EL (cell line): ENCODE data around the gene MAU2.

Source experiments
- DNase-seq: peaks from one replicate; pipeline ENCODE4 v3.0.0-alpha.2; 2016

The MAU2 gene, protein sequence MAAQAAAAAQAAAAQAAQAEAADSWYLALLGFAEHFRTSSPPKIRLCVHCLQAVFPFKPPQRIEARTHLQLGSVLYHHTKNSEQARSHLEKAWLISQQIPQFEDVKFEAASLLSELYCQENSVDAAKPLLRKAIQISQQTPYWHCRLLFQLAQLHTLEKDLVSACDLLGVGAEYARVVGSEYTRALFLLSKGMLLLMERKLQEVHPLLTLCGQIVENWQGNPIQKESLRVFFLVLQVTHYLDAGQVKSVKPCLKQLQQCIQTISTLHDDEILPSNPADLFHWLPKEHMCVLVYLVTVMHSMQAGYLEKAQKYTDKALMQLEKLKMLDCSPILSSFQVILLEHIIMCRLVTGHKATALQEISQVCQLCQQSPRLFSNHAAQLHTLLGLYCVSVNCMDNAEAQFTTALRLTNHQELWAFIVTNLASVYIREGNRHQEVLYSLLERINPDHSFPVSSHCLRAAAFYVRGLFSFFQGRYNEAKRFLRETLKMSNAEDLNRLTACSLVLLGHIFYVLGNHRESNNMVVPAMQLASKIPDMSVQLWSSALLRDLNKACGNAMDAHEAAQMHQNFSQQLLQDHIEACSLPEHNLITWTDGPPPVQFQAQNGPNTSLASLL

DNA sequence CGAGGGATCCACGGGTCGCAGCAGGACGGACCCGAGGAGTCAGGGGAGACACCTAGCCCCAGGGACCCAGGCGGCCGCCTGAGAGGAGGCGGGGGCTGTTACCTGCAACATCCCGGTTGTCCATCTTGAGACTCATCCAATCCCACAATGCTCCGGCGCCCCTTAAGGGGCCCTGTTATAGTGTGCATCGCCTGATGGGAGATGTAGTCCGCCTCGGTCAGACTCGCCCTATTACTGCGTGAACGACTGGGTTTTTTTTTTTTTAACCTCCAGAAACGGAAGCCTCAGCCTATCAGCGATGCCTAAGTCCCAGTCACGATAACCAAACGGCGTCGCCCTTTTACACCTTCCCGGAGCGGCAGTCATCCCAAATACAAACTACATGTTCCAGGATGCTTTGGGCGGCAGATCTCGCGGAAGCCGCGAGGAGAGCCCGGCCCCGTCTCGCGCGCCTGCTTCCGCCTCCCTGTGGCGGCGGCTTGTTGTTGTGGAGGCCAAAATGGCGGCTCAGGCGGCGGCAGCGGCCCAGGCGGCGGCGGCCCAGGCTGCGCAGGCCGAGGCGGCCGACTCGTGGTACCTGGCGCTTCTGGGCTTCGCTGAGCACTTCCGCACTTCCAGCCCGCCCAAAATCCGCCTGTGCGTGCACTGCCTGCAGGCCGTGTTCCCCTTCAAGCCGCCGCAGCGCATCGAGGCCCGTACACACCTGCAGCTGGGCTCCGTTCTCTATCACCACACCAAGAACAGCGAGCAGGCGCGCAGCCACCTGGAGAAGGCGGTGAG is at the start of gene MAU2, which contains the start of gene SUGP1:
TSS of gene MAU2 (plus strand) at position 469 of the 780 bp plus-strand sequence. CDS start at position 500, 31 bp downstream.
TSS of gene SUGP1 (minus strand) at position 149 of the 780 bp plus-strand sequence. CDS start at position 136, 13 bp downstream.
- peak; percentile 90 for DNase-seq

DNA sequence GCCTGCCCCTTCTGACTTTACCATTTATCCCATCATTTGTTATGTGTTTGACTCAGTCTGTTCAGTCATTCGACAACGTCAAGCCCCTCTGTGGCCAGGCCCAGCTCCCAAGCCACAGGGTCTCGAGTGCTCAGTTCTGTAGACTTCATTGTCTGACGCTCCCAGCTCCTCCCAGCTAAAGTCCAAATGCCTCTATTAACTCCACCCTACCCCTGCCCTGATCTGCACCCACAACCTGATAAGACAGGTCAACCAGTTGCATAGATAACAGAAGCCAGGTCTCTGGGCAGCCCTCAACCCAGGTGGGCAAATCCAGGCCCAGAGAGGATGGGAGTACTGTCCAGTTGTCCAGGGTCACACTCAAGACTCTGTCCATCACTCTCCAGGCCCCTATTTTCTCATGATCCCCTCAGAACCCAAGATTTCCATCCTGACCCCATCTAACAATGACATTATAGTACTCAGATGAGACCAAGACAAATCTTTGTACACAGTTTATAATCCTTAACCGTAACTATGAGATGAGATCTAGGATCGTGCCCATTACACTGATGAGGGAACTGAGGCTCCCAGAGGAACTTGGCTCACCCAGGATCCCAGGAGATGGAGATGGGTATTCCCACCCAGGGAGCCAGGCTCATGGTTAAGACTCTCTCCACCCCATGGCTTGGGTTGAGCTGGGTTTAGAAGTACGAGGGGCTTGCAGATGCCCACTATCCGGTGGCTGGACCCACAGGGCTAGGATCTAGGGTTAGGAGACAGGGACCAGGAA is 48.6 kb upstream of the MAU2 start:
- DNase-seq = no peak

DNA sequence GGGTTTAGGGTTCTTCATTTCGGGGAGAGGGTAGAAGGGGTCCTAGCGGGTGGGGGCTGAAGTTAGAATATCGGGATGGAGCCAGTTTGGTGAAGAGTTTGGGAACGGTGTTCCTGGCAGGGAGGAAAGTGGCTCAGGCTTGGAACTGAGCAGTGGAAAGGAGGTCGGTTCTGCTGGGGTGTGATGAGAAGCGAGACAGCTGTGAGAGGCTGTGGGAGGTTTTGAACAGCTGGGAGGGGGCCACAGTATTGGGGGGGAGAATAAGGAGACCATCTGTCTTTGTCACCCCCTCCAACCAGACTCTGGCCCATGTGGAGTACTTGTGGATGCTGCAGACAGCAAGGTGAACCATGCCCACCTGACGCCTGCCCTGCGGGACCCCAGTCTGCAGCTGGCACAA is 46.5 kb upstream of the MAU2 start:
- no peak for DNase-seq

DNA sequence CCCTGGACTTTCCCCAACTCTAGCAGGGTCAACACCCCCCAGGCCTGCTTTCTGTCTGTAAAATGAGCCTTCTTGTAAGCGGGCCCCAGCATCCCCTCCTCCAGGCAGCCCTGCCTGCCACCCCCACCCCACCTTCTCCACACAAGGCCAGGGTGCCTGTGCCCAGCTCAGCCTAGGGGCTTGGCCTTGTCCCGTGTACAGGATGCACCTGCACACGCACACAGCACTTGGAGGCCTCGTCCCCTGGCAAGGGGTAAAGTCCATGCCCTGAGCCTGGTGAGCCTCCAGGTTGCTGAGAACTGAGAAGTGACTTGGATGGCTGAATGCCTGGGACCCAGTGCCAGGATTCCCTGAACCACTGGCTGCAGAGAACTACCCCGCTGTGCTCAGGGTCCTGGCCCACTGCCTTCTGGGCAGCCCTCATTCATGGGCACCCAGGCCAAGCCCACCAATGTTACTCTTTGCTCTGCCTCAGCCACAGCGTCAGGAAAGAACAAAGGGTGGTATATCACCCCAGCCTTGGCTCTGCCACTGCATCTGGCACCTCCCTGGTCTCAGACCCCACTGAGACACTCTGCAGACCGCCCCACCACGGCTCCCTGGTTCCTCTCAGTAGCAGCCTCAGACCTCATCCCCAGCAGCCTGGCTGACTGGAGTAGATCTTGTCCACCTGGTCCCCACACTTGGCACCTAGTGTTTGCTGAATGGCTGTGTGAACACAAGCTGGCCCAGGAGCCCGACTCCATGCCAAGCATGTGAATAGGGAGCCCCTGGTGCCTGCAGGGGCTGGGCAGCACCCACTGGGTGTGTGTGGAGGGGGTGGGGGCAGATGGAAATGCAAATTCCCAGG is 45.7 kb upstream of the MAU2 start:
- DNase-seq = no peak

DNA sequence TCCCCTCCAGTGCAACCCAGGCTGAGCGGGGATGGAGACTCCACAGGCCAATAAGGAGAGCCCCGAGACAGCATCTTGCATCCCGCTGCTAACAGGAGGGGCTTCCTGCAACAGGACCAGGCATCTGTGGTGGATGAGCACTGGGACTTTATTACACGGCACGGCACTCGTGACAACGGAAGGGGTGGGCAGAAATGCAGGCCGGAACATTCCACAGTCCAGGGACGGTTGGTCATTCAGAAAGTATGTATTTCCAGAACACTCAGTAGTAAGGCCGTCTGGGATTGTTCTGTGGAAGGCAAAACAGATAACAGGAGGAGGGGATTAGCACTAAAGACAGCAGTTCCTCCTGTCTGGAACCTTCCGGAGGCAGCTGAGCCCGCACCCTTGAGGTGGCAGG is 44.2 kb upstream of the MAU2 start:
- DNase-seq = peak; percentile 70

DNA sequence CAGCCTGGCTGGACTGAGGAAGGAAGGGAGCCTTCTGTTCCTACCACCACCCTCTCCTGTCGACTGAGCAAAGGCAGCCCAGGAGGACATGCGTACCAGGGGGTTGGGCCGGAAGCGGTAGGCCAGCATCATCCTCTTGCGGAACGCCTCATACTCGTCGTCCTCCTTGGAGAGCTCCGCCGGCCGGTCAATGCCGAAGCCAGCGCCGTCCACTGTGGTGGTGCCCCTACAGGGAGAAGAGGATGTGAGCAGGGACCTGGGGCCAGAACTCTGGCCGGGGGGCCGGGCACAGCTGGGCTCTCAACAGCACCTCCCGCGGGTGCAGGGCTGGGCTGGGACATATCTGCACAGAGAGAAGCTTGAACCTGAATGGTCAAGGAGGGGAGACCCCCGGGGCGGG is 43.8 kb upstream of the MAU2 start:
- no peak for DNase-seq

DNA sequence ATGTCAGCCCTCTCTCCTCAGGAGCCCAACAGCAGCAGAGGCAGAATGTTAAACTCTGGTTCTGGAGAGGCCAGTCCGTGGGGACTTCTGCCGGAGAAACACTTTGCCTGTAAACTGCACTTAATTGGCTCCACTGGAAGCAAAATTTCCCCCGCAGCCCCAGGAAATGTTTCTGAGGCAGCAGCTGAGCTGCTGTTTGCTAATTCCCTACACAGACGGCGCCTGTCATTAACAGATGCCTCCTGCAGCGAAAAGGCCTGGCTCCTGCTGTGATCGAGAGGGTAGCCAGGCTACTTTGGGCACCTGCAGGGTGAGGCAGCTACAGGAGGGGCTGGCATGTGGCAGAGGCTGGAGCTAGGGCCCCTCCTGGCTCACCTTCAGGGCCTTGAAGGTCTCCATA is 42.3 kb upstream of the MAU2 start:
- no peak for DNase-seq

DNA sequence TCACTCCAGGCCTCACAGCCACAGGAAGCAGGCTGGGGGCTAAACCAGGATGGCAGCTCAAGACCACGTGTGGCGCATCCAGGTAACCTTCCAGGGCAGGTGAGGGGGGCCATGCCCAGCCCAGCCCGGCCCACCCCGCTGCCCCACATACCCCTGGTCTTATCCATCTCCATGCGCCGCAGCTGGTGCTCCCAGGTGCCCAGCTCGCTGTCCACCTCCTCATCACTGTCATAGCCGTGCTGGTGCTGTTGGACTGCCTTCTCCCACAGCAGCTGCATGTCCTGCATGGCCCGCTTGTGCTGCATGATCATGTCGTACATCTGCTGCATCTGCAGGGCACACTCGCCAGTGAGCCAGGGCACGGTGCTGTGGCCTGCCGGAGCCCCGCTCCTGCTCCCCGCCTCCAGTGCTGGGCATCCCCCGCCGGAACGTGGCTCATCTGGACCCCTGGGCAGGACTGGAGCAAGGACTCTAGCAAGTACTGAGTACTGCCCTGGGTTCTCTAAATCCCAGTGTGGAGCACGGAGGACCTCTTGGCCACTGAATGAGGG is 41.5 kb upstream of the MAU2 start:
- no peak for DNase-seq

DNA sequence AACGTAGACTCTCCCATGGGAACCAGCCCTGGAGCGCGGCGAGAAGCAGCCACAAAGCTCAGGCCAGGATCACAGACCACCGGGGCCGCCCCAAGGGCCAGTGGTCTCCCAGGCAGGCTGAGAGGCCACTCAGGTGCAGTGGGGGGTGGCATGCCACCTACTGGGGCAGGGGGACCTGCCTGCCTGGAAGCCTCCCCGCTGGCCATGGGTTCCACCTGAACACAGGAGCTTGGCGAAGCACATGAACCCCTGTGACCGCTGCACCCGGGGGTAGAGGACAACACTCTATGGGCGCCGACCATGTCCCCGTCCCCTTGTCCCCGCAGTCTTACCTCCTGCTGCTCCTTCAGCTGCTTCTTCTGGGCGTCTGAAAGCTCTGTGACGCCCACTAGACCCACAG is 40.8 kb upstream of the MAU2 start:
- DNase-seq = no peak

DNA sequence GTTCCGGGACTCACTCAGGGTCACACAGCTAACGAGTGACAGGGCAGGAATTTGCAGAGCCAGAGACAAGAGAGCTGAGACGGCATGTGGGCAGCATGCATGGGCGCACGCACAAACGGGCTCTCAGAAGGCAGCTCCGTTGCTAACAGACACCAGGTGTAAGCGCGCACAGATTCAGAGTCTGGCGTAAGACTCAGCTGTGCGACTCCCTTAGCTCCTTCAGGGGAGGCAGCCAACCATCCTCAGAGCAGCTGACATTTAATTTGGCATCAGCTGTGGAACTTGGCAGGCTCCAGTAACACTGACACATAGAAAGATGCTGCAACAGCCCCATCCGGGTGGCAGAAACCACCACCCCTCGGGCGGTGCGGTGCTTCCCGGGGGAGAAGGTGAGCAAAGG is 40.1 kb upstream of the MAU2 start:
- no peak for DNase-seq

DNA sequence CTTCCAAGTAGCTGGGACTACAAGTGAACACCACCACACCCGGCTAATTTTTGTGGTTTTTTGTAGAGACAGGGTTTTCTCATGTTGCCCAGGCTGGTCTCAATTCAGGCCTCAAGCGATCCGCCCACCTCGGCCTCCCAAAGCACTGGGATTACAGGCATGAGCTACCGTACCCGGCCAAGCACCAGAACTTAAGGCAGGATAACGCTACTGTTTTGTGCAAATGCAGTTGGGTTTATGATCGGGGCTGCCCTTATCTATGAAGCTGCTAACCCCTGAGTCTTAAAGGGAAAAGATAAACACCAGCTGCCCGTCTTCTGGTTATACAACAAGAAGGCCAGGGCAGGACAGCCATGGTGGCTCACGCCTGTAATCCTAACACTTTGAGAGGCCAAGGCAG is 34.9 kb upstream of the MAU2 start:
- no peak for DNase-seq

DNA sequence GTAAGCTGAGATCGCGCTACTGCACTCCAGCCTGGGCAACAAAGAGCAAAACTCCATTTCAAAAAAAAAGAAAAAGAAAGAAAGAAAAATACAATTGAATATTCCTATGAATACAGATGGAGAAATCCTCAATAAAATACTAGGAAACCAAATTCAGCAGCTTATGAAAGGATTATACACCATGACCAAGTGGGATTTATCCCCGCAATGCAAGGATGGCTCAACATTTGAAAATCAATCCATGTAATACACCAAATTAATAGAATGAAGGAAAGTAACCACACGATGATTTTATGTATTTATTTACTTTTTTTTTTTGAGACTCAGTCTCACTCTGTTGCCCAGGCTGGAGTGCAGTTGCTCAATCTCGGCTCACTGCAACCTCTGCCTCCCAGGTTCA is 28.0 kb upstream of the MAU2 start:
- DNase-seq = no peak

DNA sequence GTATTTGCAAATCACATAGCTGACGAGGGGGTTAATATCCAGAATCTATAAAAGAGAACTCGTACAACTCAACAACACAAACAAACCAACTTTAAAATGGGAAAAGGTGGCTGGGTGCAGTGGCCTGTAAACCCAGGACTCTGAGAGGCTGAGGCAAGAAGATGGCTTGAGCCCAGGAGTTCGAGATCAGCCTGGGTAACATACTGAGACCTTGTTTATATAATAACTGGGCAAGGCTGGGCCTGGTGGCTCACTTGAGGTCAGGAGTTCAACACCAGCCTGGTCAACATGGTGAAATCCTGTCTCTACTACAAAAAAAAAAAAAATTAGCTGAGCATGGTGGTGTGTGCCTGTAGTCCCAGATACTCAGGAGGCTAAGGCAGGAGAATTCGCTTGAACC is 25.7 kb upstream of the MAU2 start:
- no peak for DNase-seq

DNA sequence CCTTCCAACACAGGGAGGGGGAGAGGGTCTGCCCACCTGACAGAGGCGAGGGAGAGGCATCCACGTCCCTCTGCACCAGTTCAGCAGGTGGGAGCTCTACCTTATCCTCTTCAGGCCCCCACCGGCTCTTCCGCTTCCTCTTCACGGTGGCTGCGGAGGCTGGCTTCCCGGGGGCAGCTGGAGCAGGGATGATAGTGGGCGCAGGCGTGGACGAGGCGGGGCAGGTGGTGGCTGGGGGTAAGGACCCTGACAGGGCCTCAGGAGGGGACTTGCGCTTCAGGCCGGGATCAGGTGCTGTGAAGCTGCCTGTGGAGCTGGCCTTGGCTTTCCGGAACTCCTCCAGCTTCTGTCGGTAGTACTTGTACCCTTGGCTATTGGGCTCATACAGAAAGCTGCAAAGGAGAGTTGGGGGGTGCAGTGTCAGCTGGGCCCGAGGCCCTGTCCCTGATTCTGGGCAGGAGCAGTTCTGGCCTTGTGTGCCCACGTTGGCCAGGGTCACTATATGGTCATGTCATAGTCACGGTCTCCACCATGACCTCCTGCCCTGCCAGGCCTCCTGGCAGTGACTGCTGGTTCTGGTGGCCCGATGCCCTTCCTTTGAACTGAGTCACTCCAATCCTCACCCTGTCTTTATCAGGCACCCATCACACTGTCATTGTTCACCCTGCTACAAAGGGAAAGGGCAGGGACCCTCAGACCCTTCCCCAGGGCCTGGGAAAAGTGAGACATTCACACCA is 23.5 kb upstream of the MAU2 start:
- DNase-seq = no peak

DNA sequence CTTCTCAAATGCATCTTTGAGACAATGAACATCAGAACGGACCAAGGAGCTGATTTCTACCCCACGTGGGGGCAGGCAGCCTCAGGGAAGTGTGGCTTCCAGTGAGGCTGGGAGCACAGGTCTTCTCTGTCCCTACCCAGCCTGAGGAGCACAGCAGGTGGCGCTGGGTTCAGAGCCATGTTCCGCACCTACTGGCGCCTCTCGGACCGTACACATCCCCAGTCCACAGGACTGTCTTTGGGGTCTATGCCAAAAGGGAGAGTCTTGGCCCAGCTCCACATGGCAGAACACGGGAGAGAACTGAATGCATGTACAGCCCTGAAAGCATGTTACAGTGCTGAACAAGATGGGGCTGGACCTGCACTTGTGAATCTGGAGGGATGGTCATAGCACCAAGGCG is 22.9 kb upstream of the MAU2 start:
- DNase-seq = no peak

DNA sequence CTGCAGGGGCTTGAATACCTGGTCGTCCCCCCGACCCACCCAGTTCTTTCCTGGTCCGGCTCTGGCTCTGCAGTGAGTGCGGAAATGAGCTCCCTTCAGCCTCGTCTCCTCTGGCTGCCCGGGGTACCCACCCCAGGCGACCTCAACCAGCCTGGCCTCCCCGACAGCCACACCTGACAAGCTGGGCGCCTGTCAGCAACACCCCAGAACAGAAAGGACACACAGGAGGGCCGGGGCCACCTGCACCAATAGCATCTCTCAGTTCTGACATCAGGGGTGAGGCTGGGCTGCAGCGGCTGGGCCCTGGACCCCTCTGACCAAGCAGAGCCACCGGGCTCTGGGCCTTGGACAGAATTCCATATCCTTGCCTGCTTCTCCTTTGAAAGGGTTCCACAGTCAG is 20.0 kb upstream of the MAU2 start:
- DNase-seq = no peak

DNA sequence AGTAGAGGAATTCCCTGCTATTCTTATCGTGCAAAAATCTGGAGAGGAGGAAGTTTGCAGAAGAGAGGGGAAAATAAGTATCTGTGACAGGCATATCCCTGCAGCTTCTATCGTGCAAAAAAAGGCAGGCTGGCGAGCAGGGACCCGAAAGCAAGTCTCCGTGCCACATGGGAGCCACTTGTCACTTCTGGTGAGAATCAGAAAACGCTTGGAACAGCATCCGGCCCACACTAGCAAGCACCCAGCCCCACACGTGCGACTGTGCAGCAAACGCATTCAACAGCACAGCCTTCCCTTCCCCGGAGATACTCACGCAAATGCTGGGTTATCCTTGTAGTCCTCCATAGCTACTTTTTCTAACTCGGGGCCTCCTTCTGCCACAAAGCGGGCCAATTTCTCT is 17.2 kb upstream of the MAU2 start:
- DNase-seq = no peak

DNA sequence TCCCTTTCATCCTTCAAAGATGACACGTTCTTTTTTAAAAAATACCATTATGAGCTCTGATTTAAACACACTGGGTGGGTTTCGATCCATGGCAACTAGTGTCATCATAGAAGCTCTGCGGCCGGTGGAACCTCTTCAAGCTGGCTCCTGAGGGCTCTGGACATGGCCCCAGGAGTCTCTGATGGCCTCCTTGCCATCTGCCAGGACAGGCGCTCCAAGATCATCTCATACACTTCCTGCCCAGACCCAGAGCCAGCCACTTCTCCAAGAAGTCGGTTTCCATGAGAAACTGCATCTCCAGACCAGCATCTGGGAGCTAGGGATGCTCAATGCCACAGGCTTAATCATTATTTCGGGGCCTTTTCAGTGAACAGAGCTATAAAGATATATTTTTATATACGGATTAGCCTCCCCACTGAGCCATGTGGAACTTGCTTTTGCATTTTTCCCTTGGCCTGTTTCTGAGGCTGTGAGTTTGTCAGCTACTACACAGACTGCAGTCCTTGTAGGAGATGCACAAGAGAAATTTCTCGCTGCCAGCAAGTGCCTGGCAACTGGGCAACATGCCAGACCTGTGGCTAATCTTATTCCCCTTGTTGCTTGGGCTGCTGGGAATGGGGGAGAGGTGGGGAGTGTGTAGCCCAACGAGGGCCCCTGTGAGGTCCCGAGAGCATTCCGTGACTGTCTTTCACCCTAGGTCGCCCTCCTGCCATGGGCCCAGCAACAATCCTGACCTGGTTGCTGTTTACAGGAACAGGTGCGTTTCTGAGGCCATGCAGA is 16.3 kb upstream of the MAU2 start:
- DNase-seq = no peak

DNA sequence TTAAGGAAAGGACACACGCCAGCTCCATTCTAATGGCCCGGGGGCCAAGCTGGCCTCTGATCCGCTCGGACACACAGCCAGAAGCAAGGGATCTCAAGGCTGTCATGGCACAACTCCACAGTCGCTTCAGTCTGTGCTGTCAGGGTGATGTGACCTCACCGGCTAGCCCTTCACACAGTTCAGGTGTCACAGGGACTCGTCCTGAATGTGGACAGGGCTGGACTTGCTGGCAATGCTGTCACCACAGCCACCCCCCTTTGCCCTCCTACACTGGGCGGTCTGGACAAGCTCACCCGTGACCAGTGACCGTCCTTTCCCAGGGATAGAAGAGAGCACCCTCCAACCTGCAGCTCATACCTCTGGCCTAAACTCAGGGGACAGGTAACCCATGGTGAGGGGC is 15.6 kb upstream of the MAU2 start:
- DNase-seq = no peak

DNA sequence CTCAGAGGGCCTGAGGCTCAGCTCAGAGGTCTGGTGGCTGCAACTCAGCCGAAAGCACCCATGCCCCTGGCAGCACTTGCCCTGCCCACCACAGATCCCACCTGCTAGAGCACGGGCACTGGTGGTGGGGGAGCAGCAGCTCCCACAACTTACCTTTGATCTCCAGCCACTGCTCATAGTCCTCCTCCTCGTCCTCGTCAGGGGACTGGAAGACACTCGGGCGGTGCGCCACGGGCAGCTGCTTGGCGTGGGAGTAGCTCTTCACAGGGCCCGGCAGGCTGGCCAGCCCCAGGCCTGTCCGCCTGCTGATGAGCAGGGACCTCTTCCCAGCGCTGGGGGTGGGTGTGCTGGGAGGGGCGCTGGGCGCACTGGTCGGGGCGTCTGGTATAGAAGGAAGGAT is 14.9 kb upstream of the MAU2 start:
- DNase-seq = no peak
